Peyer's patch (tissue), 4 donors: ENCODE data around the gene MYO1D.

Source experiments
- POLR2A ChIP-seq, 2 donors: fragments of 450-650 bp; IDR thresholded peaks; one replicate each; pipeline ENCODE4 v1.5.1; 2017; ENCODE audit warnings: antibody characterized with exemption in 2 of 2, mild to moderate bottlenecking in 2 of 2, moderate library complexity in 2 of 2
- TF ChIP-seq, protein P1 (sequence below), 6 experiments: fragments of 450-650 bp in 4 of 6; fragments of 200-600 bp in 2 of 6; sonication (generic) in 1 of 6; IDR thresholded peaks; one replicate each; pipeline ENCODE4 v1.5.1; 2017 to 2019; ENCODE audit warnings: antibody characterized with exemption in 6 of 6, mild to moderate bottlenecking in 3 of 6, moderate library complexity in 1 of 6

DNA sequence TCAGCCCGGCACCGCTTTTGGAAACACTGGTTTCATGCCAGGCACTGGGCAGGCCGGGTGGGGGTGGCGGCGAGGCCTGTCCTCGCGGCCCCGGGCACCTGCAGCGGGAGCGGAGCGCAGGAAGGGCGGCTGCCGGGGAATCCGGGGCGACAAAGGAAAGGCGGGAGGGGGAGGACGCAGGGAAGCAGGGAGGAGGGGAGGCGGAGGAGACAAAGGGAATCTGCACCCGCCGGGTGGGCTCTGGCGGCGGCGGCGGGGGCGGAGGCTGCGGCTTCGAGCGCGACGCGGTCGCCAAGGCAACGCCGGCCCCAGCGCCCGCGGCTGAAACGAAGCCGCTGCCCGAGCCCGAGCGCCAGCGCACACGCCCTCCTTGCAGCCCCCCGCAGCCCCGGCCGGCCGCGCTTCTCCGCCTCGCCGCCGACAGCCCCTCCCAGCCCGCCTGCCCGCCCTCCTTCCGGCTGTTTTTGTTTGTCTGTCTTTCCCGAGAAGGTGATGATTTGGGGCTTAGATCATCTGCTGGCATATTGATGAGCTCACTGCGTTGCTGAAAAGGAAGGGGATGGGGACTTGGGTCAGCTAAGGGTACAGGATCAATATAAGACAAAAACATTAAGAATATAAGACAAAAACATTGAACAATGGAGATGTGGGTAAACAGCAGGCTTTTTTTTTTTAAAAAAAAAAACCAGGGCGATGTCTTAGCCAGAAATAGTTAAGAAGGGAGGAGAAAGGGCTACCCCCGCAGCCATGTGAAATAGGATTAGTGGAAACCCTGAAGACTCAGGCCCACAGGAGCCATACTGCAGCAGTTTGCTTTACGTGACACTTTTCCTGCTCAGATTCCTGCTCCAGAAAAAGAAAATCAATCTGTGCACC is 357.5 kb downstream of the MYO1D start:
- no peak for TF ChIP-seq POLR2A (IDR thresholded peaks at IDR 0.05)
- TF ChIP-seq, protein P1, sequence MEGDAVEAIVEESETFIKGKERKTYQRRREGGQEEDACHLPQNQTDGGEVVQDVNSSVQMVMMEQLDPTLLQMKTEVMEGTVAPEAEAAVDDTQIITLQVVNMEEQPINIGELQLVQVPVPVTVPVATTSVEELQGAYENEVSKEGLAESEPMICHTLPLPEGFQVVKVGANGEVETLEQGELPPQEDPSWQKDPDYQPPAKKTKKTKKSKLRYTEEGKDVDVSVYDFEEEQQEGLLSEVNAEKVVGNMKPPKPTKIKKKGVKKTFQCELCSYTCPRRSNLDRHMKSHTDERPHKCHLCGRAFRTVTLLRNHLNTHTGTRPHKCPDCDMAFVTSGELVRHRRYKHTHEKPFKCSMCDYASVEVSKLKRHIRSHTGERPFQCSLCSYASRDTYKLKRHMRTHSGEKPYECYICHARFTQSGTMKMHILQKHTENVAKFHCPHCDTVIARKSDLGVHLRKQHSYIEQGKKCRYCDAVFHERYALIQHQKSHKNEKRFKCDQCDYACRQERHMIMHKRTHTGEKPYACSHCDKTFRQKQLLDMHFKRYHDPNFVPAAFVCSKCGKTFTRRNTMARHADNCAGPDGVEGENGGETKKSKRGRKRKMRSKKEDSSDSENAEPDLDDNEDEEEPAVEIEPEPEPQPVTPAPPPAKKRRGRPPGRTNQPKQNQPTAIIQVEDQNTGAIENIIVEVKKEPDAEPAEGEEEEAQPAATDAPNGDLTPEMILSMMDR (IDR thresholded peaks at IDR 0.05) = no peak
